ENCODE measurements around the gene PDCD7.
A peak's percentile ranks its signal among the peaks of the same experiment; 100 is the strongest.
"Not testable (repeated sequence)": the region's sequence is repeated elsewhere in the genome, so short reads cannot be mapped to it uniquely, and the experiment has no call there.

Gene PDCD7

GRCh38 chr15:65163041-65163440 lies 29.4 kb upstream of the PDCD7 start:
- H3K27ac ChIP-seq (ENCODE audit: low read depth, low read length): no peak overlapping the region
- H3K27me3 ChIP-seq (ENCODE audit: control insufficient read depth, insufficient read depth, low read length): no peaks in the 10 kb centered on the region
- H3K4me3 ChIP-seq (ENCODE audit: low read length): no peak overlapping the region
- no peak overlapping the region for H3K9ac ChIP-seq (ENCODE audit: low read length)
- peaks cover 14% of the 10 kb centered on the region for H3K36me3 ChIP-seq (ENCODE audit: control insufficient read depth, insufficient read depth, low read length)
- no peaks in the 10 kb centered on the region for H3K4me1 ChIP-seq (ENCODE audit: control insufficient read depth, insufficient read depth, low read length)

GRCh38 chr15:65156692-65157091 lies 23.1 kb upstream of the PDCD7 start:
- no peaks in the 10 kb centered on the region for H3K4me1 ChIP-seq (ENCODE audit: control insufficient read depth, insufficient read depth, low read length)
- H3K4me3 ChIP-seq (ENCODE audit: low read length): no peak overlapping the region
- H3K27me3 ChIP-seq (ENCODE audit: control insufficient read depth, insufficient read depth, low read length): no peaks in the 10 kb centered on the region
- H3K27ac ChIP-seq (ENCODE audit: low read depth, low read length): no peak overlapping the region
- peaks cover 35% of the 10 kb centered on the region for H3K36me3 ChIP-seq (ENCODE audit: control insufficient read depth, insufficient read depth, low read length)
- no peak overlapping the region for H3K9ac ChIP-seq (ENCODE audit: low read length)

GRCh38 chr15:65154720-65155119 lies 21.1 kb upstream of the PDCD7 start:
- Histone ChIP-seq H3K4me1 (ENCODE audit: control insufficient read depth, insufficient read depth, low read length) (no peaks in the 10 kb centered on the region), H3K36me3 (ENCODE audit: control insufficient read depth, insufficient read depth, low read length) (peaks cover 41% of the 10 kb centered on the region), H3K27ac (ENCODE audit: low read depth, low read length) (no peak overlapping the region), H3K4me3 (ENCODE audit: low read length) (no peak overlapping the region), H3K27me3 (ENCODE audit: control insufficient read depth, insufficient read depth, low read length) (no peaks in the 10 kb centered on the region), H3K9ac (ENCODE audit: low read length) (no peak overlapping the region)

GRCh38 chr15:65147902-65148301 lies 14.3 kb upstream of the PDCD7 start:
- Histone ChIP-seq H3K27me3 (ENCODE audit: control insufficient read depth, insufficient read depth, low read length) (no peaks in the 10 kb centered on the region), H3K9ac (ENCODE audit: low read length) (no peak overlapping the region), H3K4me1 (ENCODE audit: control insufficient read depth, insufficient read depth, low read length) (no peaks in the 10 kb centered on the region), H3K36me3 (ENCODE audit: control insufficient read depth, insufficient read depth, low read length) (peaks cover 12% of the 10 kb centered on the region), H3K27ac (ENCODE audit: low read depth, low read length) (no peak overlapping the region), H3K4me3 (ENCODE audit: low read length) (no peak overlapping the region)

- no peaks in the 10 kb centered on the region for H3K4me1 ChIP-seq (ENCODE audit: control insufficient read depth, insufficient read depth, low read length)
- H3K27me3 ChIP-seq (ENCODE audit: control insufficient read depth, insufficient read depth, low read length): no peaks in the 10 kb centered on the region
- H3K27ac ChIP-seq (ENCODE audit: low read depth, low read length): no peak overlapping the region
- H3K9ac ChIP-seq (ENCODE audit: low read length): no peak overlapping the region
- no peak overlapping the region for H3K4me3 ChIP-seq (ENCODE audit: low read length)
- peaks cover 12% of the 10 kb centered on the region for H3K36me3 ChIP-seq (ENCODE audit: control insufficient read depth, insufficient read depth, low read length)
Observed at GRCh38 chr15:65146438-65146837, 12.8 kb upstream of the PDCD7 start.

GRCh38 chr15:65138631-65139030 lies 5.0 kb upstream of the PDCD7 start:
- H3K4me1 ChIP-seq (ENCODE audit: control insufficient read depth, insufficient read depth, low read length); H3K4me3 ChIP-seq (ENCODE audit: low read length); H3K36me3 ChIP-seq (ENCODE audit: control insufficient read depth, insufficient read depth, low read length); H3K27ac ChIP-seq (ENCODE audit: low read depth, low read length); H3K9ac ChIP-seq (ENCODE audit: low read length); H3K27me3 ChIP-seq (ENCODE audit: control insufficient read depth, insufficient read depth, low read length): not testable (repeated sequence)

GRCh38 chr15:65137893-65138292 lies 4.3 kb upstream of the PDCD7 start:
- H3K27me3 ChIP-seq (ENCODE audit: control insufficient read depth, insufficient read depth, low read length): not testable (repeated sequence)

GRCh38 chr15:65137089-65137488 lies 3.5 kb upstream of the PDCD7 start:
- not testable (repeated sequence) for H3K27me3 ChIP-seq (ENCODE audit: control insufficient read depth, insufficient read depth, low read length); H3K4me1 ChIP-seq (ENCODE audit: control insufficient read depth, insufficient read depth, low read length); H3K9ac ChIP-seq (ENCODE audit: low read length); H3K27ac ChIP-seq (ENCODE audit: low read depth, low read length); H3K4me3 ChIP-seq (ENCODE audit: low read length); H3K36me3 ChIP-seq (ENCODE audit: control insufficient read depth, insufficient read depth, low read length)

More at GRCh38 chr15:65137893-65138292, 4.3 kb upstream of the PDCD7 start:
- not testable (repeated sequence) for H3K4me3 ChIP-seq (ENCODE audit: low read length); H3K9ac ChIP-seq (ENCODE audit: low read length); H3K4me1 ChIP-seq (ENCODE audit: control insufficient read depth, insufficient read depth, low read length); H3K27ac ChIP-seq (ENCODE audit: low read depth, low read length); H3K36me3 ChIP-seq (ENCODE audit: control insufficient read depth, insufficient read depth, low read length)

- H3K9ac ChIP-seq (ENCODE audit: low read length): no peak overlapping the region
- H3K4me1 ChIP-seq (ENCODE audit: control insufficient read depth, insufficient read depth, low read length): peaks cover 6% of the 10 kb centered on the region
- peak overlapping the region; percentile 84 for H3K4me3 ChIP-seq (ENCODE audit: low read length)
- peaks cover 5% of the 10 kb centered on the region for H3K36me3 ChIP-seq (ENCODE audit: control insufficient read depth, insufficient read depth, low read length)
- no peak overlapping the region for H3K27ac ChIP-seq (ENCODE audit: low read depth, low read length)
- no peaks in the 10 kb centered on the region for H3K27me3 ChIP-seq (ENCODE audit: control insufficient read depth, insufficient read depth, low read length)
Observed at GRCh38 chr15:65134538-65134937, 930 bp upstream of the PDCD7 start.

- peak overlapping the region; percentile 84 for H3K4me3 ChIP-seq (ENCODE audit: low read length)
- no peaks in the 10 kb centered on the region for H3K27me3 ChIP-seq (ENCODE audit: control insufficient read depth, insufficient read depth, low read length)
- peak overlapping the region; percentile 78 for H3K27ac ChIP-seq (ENCODE audit: low read depth, low read length)
- H3K4me1 ChIP-seq (ENCODE audit: control insufficient read depth, insufficient read depth, low read length): peaks cover 6% of the 10 kb centered on the region
- H3K36me3 ChIP-seq (ENCODE audit: control insufficient read depth, insufficient read depth, low read length): peaks cover 18% of the 10 kb centered on the region
- peak overlapping the region; percentile 25 for H3K9ac ChIP-seq (ENCODE audit: low read length)
Observed at GRCh38 chr15:65132878-65133547, 595 bp downstream of the PDCD7 start.

GRCh38 chr15:65130941-65131340 lies 2.7 kb downstream of the PDCD7 start:
- Histone ChIP-seq H3K36me3 (ENCODE audit: control insufficient read depth, insufficient read depth, low read length) (peaks cover 24% of the 10 kb centered on the region), H3K4me1 (ENCODE audit: control insufficient read depth, insufficient read depth, low read length) (peaks cover 6% of the 10 kb centered on the region), H3K9ac (ENCODE audit: low read length) (no peak overlapping the region), H3K27ac (ENCODE audit: low read depth, low read length) (no peak overlapping the region), H3K4me3 (ENCODE audit: low read length) (no peak overlapping the region), H3K27me3 (ENCODE audit: control insufficient read depth, insufficient read depth, low read length) (no peaks in the 10 kb centered on the region)

GRCh38 chr15:65115542-65115941 lies 18.1 kb downstream of the PDCD7 start:
- Histone ChIP-seq H3K36me3 (ENCODE audit: control insufficient read depth, insufficient read depth, low read length) (peaks cover 25% of the 10 kb centered on the region), H3K4me1 (ENCODE audit: control insufficient read depth, insufficient read depth, low read length) (no peaks in the 10 kb centered on the region), H3K9ac (ENCODE audit: low read length) (no peak overlapping the region), H3K27ac (ENCODE audit: low read depth, low read length) (no peak overlapping the region), H3K4me3 (ENCODE audit: low read length) (no peak overlapping the region), H3K27me3 (ENCODE audit: control insufficient read depth, insufficient read depth, low read length) (no peaks in the 10 kb centered on the region)

GRCh38 chr15:65115086-65115485 lies 18.5 kb downstream of the PDCD7 start, which contains the start of gene UBAP1L:
TSS of gene UBAP1L (minus strand) at chr15:65115200. CDS start at chr15:65106215, 8,985 bp downstream.
- Histone ChIP-seq H3K4me3 (ENCODE audit: low read length) (no peak within 1 kb of the TSS), H3K9ac (ENCODE audit: low read length) (no peak within 1 kb of the TSS), H3K27ac (ENCODE audit: low read depth, low read length) (no peak within 1 kb of the TSS), H3K27me3 (ENCODE audit: control insufficient read depth, insufficient read depth, low read length) (no peaks in the 10 kb centered on the region), H3K36me3 (ENCODE audit: control insufficient read depth, insufficient read depth, low read length) (peaks cover 25% of the 10 kb centered on the region), H3K4me1 (ENCODE audit: control insufficient read depth, insufficient read depth, low read length) (no peaks in the 10 kb centered on the region)
